HFFc6 (cell line): ENCODE measurements around the gene ABCD3. TPM values are rescaled to one million over a fixed set of nuclear protein-coding genes. Genes with fewer than 3 reads are reported as not detected.
"Not testable (repeated sequence)": the region's sequence is repeated elsewhere in the genome, so short reads cannot be mapped to it uniquely, and the experiment has no call there.

Experiments used
- DNase-seq: peaks from one replicate; pipeline ENCODE4 v3.0.0-alpha.2; 2018
- H3K27ac Mint-ChIP-seq: 2 replicates; pipeline ENCODE4 v1.8.0; 2020; ENCODE audit warnings: mild to moderate bottlenecking, mixed read lengths
- H3K27me3 Mint-ChIP-seq: 2 replicates; pipeline ENCODE4 v1.8.0; 2021; ENCODE audit warnings: mild to moderate bottlenecking, moderate library complexity, mixed read lengths; ENCODE audit not compliant: insufficient read depth
- H3K36me3 Mint-ChIP-seq: 2 replicates; pipeline ENCODE4 v1.8.0; 2021; ENCODE audit warnings: low read depth, mixed read lengths
- H3K4me1 Mint-ChIP-seq: 2 replicates; pipeline ENCODE4 v1.8.0; 2020; ENCODE audit warnings: low read depth, mixed read lengths
- H3K4me3 Mint-ChIP-seq: 2 replicates; pipeline ENCODE4 v1.8.0; 2020; ENCODE audit warnings: mild to moderate bottlenecking, moderate library complexity, mixed read lengths
- H3K9me3 Mint-ChIP-seq: 2 replicates; pipeline ENCODE4 v1.8.0; 2020; ENCODE audit warnings: mild to moderate bottlenecking, mixed read lengths
- CTCF ChIP-seq: fragments of 200-600 bp; sonication (generic); IDR thresholded peaks from 2 replicates; pipeline ENCODE4 v1.5.0; 2021; ENCODE audit warnings: antibody characterized with exemption, mild to moderate bottlenecking
- total RNA-seq, 6 experiments: library from RNA; stranded (reverse); fragmentation: NEBNext Ultra II Directional; extraction: Animal tissue kit (Norgen Biotek cat#: 25700); gene quantifications; 2 replicates in 1 of 6; 3 replicates in 5 of 6; pipeline ENCODE4 v1.2.3, GENCODE V29; 2021

Gene ABCD3
- total RNA-seq, 6 experiments from 2014 or later: 43.2 to 49.0 (median 46.3) TPM

DNA sequence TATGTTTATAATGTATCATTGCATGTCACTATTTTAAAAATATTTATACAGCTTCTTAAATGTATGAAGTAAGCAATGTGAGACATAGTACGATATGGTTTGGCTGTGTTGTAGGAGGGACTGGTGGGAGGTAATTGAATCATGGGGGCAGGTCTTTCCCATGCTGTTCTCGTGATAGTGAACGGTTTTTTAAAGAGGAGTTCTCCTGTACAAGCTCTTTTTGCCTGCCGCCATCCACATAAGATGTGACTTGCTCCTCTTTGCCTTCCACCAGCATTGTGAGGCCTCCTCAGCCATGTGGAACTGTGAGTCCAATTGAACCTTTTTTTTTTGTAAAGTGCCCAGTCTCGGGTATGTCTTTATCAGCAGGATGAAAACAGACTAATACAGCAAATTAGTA is 10.3 kb downstream of the ABCD3 start:
- Mint-ChIP-seq H3K9me3 (no peaks in the 10 kb centered on the region), H3K27me3 (peaks cover 1% of the 10 kb centered on the region; the same call in 1 of the 2 replicates), H3K4me3 (no peak overlapping the region)

DNA sequence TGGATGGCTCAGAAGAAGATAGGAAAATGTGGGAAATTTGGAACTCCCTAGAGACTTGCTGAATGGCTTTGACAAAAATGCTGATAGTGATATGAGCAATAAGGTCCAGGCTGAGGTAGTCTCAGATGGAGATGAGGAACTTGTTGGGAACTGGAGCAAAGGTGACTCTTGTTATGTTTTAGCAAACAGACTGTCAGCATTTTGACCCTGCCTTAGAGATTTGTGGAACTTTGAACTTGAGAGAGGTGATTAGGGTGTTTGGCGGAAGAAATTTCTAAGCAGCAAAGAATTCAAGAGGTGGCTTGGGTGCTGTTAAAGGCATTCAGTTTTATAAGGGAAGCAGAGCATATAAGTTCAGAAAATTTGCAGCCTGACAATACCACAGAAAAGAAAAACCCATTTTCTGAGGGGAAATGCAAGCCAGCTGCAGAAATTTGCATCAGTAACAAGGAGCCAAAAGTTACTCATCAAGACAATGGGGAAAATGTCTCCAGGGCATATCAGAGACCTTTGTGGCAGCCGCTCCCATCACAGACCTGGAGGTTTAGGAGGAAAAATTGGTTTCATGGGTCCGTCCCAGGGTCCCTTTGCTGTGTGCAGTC is 10.8 kb downstream of the ABCD3 start:
- not testable (repeated sequence) for H3K27me3 Mint-ChIP-seq, H3K4me3 Mint-ChIP-seq, H3K9me3 Mint-ChIP-seq, H3K27ac Mint-ChIP-seq, H3K36me3 Mint-ChIP-seq, DNase-seq
- H3K4me1 Mint-ChIP-seq: peaks cover 28% of the 10 kb centered on the region

More for the DNA sequence above, 10.3 kb downstream of the ABCD3 start:
- Mint-ChIP-seq H3K4me1 (peaks cover 33% of the 10 kb centered on the region), H3K27ac (no peak overlapping the region), H3K36me3 (0 out of 2 replicates have a peak, but pooled peaks cover 7% of the 10 kb centered on the region)
- DNase-seq: no peak
- no peak for TF ChIP-seq CTCF

DNA sequence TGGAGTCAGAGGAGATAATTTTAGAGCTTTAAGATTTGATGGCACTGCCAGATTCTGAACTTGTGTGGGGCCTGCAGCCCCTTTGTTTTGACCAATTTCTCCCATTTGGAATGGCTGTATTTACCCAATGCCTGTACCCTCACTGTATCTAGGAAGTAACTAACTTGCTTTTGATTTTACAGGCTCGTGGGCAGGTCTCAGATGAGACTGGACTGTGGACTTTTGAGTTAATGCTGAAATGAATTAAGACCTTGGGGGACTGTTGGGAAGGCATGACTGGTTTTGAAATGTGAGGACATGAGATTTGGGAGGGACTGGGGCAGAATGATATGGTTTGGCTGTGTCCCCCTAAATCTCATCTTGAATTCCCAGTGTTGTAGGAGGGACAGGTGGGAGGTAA is 11.9 kb downstream of the ABCD3 start:
- H3K27ac Mint-ChIP-seq, DNase-seq, H3K27me3 Mint-ChIP-seq, H3K36me3 Mint-ChIP-seq, H3K4me3 Mint-ChIP-seq, H3K9me3 Mint-ChIP-seq: not testable (repeated sequence)
- peaks cover 28% of the 10 kb centered on the region for H3K4me1 Mint-ChIP-seq

DNA sequence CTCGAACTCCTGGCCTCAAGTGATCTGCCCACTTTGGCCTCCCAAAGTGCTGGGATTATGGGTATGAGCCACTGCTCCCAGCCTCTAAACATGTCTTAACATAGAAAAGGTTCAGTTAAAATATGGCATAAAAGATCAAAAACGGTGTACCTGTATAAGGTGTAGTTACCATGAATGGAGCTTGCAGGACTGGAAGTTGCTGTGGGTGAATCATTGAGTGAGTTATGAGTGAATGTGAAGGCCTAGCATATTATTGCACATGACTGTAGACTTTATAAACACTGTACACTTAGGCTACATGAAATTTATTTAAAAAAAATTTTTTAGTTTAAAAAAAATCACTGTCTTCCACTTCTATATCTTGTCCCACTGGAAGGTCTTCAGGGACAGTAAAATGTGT is 15.7 kb downstream of the ABCD3 start:
- TF ChIP-seq CTCF: no peak
- H3K27me3 Mint-ChIP-seq: peaks cover 1% of the 10 kb centered on the region; the same call in 1 of the 2 replicates
- no peak overlapping the region for H3K27ac Mint-ChIP-seq
- DNase-seq: no peak
- peaks cover 10% of the 10 kb centered on the region for H3K4me1 Mint-ChIP-seq
- H3K36me3 Mint-ChIP-seq: peaks cover 15% of the 10 kb centered on the region
- H3K9me3 Mint-ChIP-seq: peaks cover 7% of the 10 kb centered on the region
- H3K4me3 Mint-ChIP-seq: no peak overlapping the region

- TF ChIP-seq CTCF: no peak
- H3K4me1 Mint-ChIP-seq: peaks cover 11% of the 10 kb centered on the region
- no peak for DNase-seq
- no peak overlapping the region for H3K27ac Mint-ChIP-seq
- H3K9me3 Mint-ChIP-seq: peaks cover 7% of the 10 kb centered on the region
- H3K4me3 Mint-ChIP-seq: no peak overlapping the region
- peaks cover 1% of the 10 kb centered on the region; the same call in 1 of the 2 replicates for H3K27me3 Mint-ChIP-seq
- H3K36me3 Mint-ChIP-seq: peaks cover 12% of the 10 kb centered on the region
Measured at GRCh38 chr1:94434365-94435045, 16.3 kb downstream of the ABCD3 start.

DNA sequence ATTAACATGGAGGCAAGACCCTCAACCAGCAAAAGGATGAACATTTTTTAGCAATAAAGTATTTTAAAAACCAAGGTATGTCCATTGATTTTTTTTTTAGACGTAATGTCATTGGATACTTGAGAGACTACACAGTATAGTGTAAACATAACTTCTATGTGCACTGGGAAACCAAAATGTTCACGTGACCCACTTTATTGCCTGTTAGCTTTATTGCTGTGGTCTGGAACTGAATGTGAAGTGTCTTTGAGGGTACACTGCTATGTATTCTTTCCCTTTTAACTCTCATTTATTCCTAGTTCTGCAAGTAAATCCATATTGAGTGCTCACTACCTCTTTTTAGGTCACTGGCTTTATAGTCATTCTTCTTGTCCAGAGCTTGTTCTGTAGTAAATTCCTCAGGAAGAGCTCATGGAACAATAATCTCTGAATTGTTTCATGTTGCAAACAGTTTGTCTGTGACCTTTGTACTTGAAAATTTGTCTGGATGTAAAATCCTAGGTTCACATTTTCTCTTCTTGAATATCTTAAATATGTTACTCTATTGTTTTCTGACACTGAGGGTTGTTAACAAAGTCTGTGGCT is 20.6 kb downstream of the ABCD3 start:
- Mint-ChIP-seq H3K9me3 (peaks cover 17% of the 10 kb centered on the region), H3K27ac (no peak overlapping the region), H3K27me3 (no peaks in the 10 kb centered on the region; the same call in 1 of the 2 replicates), H3K4me1 (peaks cover 18% of the 10 kb centered on the region), H3K4me3 (no peak overlapping the region), H3K36me3 (peaks cover 27% of the 10 kb centered on the region)
- DNase-seq: peak; percentile 21
- no peak for TF ChIP-seq CTCF
